Measurements from ENCODE around the gene PTPRD. TPM values are rescaled to one million over a fixed set of nuclear protein-coding genes. Genes with fewer than 3 reads are reported as not detected.

The PTPRD gene
- total RNA-seq, 1 donor from 2014 or later = 532 TPM

- DNase-seq = no peak
- TF ChIP-seq CTCF (IDR thresholded peaks at IDR 0.05; ENCODE audit: partially characterized antibody, unreplicated experiment) = no peak
- no peak overlapping the region for H3K4me3 Mint-ChIP-seq (ENCODE audit: unreplicated experiment)
- H3K4me1 Mint-ChIP-seq (ENCODE audit: low read depth, unreplicated experiment) = peaks cover 9% of the 10 kb centered on the region
- H3K27me3 Mint-ChIP-seq (ENCODE audit: unreplicated experiment) = no peaks in the 10 kb centered on the region
- H3K36me3 Mint-ChIP-seq (ENCODE audit: unreplicated experiment) = no peaks in the 10 kb centered on the region
- no peak overlapping the region for H3K27ac Mint-ChIP-seq (ENCODE audit: unreplicated experiment)
- no peaks in the 10 kb centered on the region for H3K9me3 Mint-ChIP-seq (ENCODE audit: unreplicated experiment)
Observed at GRCh38 chr9:9299134-9299533, 1313.7 kb downstream of the PTPRD start.

- H3K4me3 Mint-ChIP-seq (ENCODE audit: unreplicated experiment) = no peak overlapping the region
- no peaks in the 10 kb centered on the region for H3K36me3 Mint-ChIP-seq (ENCODE audit: unreplicated experiment)
- peaks cover 2% of the 10 kb centered on the region for H3K27me3 Mint-ChIP-seq (ENCODE audit: unreplicated experiment)
- TF ChIP-seq CTCF (IDR thresholded peaks at IDR 0.05; ENCODE audit: partially characterized antibody, unreplicated experiment) = no peak
- H3K9me3 Mint-ChIP-seq (ENCODE audit: unreplicated experiment) = no peaks in the 10 kb centered on the region
- H3K27ac Mint-ChIP-seq (ENCODE audit: unreplicated experiment) = no peak overlapping the region
- no peak for DNase-seq
- peaks cover 1% of the 10 kb centered on the region for H3K4me1 Mint-ChIP-seq (ENCODE audit: low read depth, unreplicated experiment)
Observed at GRCh38 chr9:9286001-9286400, 1326.8 kb downstream of the PTPRD start.

DNA sequence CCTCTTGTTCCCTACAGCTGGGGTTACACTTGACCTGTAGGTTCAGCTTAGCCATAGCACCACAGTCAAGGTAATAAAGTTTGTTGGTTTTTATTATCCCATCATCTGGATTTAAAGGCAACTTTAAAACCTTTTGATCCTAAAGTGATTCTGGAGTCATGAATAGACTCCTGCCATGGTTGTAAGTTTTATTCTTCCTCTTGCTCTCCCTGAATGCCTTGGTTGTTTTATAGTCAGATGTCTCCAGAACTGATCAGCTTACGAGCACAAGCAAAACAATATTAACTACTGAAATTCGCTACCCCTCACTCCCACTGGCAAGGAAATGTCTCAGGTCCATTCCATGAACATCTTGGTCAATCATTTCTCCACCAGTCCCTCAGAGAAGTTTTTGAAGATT is 1328.6 kb downstream of the PTPRD start:
- no peak for TF ChIP-seq CTCF (IDR thresholded peaks at IDR 0.05; ENCODE audit: partially characterized antibody, unreplicated experiment)
- H3K9me3 Mint-ChIP-seq (ENCODE audit: unreplicated experiment) = no peaks in the 10 kb centered on the region
- peaks cover 1% of the 10 kb centered on the region for H3K4me1 Mint-ChIP-seq (ENCODE audit: low read depth, unreplicated experiment)
- DNase-seq = no peak
- H3K4me3 Mint-ChIP-seq (ENCODE audit: unreplicated experiment) = no peak overlapping the region
- no peak overlapping the region for H3K27ac Mint-ChIP-seq (ENCODE audit: unreplicated experiment)
- no peaks in the 10 kb centered on the region for H3K36me3 Mint-ChIP-seq (ENCODE audit: unreplicated experiment)
- H3K27me3 Mint-ChIP-seq (ENCODE audit: unreplicated experiment) = peaks cover 2% of the 10 kb centered on the region

- Mint-ChIP-seq H3K27me3 (ENCODE audit: unreplicated experiment) (peaks cover 2% of the 10 kb centered on the region), H3K9me3 (ENCODE audit: unreplicated experiment) (no peaks in the 10 kb centered on the region), H3K4me1 (ENCODE audit: low read depth, unreplicated experiment) (peaks cover 1% of the 10 kb centered on the region), H3K36me3 (ENCODE audit: unreplicated experiment) (no peaks in the 10 kb centered on the region), H3K27ac (ENCODE audit: unreplicated experiment) (no peak overlapping the region), H3K4me3 (ENCODE audit: unreplicated experiment) (no peak overlapping the region)
- DNase-seq = no peak
- no peak for TF ChIP-seq CTCF (IDR thresholded peaks at IDR 0.05; ENCODE audit: partially characterized antibody, unreplicated experiment)
Observed at GRCh38 chr9:9283159-9283986, 1329.4 kb downstream of the PTPRD start.

- Mint-ChIP-seq H3K27ac (ENCODE audit: unreplicated experiment) (no peak overlapping the region), H3K4me1 (ENCODE audit: low read depth, unreplicated experiment) (no peaks in the 10 kb centered on the region), H3K9me3 (ENCODE audit: unreplicated experiment) (no peaks in the 10 kb centered on the region), H3K36me3 (ENCODE audit: unreplicated experiment) (no peaks in the 10 kb centered on the region), H3K4me3 (ENCODE audit: unreplicated experiment) (no peak overlapping the region), H3K27me3 (ENCODE audit: unreplicated experiment) (no peaks in the 10 kb centered on the region)
- no peak for DNase-seq
- TF ChIP-seq CTCF (IDR thresholded peaks at IDR 0.05; ENCODE audit: partially characterized antibody, unreplicated experiment) = no peak
Observed at GRCh38 chr9:9275601-9276000, 1337.2 kb downstream of the PTPRD start.
